IgD-negative memory B cell (primary cell): ENCODE data around the gene COTL1. TPM values are rescaled to one million over a fixed set of nuclear protein-coding genes. Genes with fewer than 3 reads are reported as not detected.
"Not testable (repeated sequence)": the region's sequence is repeated elsewhere in the genome, so short reads cannot be mapped to it uniquely, and the experiment has no call there.

Experiments used
- H3K27ac Mint-ChIP-seq, 3 donors: one replicate each; pipeline ENCODE4 v1.8.0; 2020 to 2022; ENCODE audit warnings: mild to moderate bottlenecking in 3 of 3, mixed read lengths in 3 of 3, moderate library complexity in 1 of 3
- H3K27me3 Mint-ChIP-seq: one replicate; pipeline ENCODE4 v1.8.0; 2021; ENCODE audit warnings: mixed read lengths
- H3K36me3 Mint-ChIP-seq: one replicate; pipeline ENCODE4 v1.8.0; 2020; ENCODE audit warnings: mild to moderate bottlenecking, mixed read lengths
- H3K4me1 Mint-ChIP-seq, 3 donors: one replicate each; pipeline ENCODE4 v1.8.0; 2020 to 2022; ENCODE audit warnings: mixed read lengths in 3 of 3, mild to moderate bottlenecking in 1 of 3
- H3K4me3 Mint-ChIP-seq, 4 donors: one replicate each; pipeline ENCODE4 v1.8.0; 2020 to 2022; ENCODE audit warnings: mild to moderate bottlenecking in 4 of 4, mixed read lengths in 4 of 4, moderate library complexity in 3 of 4
- H3K9me3 Mint-ChIP-seq, 3 donors: one replicate each; pipeline ENCODE4 v1.8.0; 2020 to 2021; ENCODE audit warnings: mixed read lengths in 3 of 3, mild to moderate bottlenecking in 1 of 3
- polyA plus RNA-seq: library from polyadenylated mRNA; unstranded; fragments of 300-500 nt; fragmentation: Illumina TruSeq; gene quantifications from one replicate; pipeline ENCODE4 v1.2.3, GENCODE V29; 2021

Gene COTL1
- polyA plus RNA-seq, 1 donor from 2014 or later, result 725 TPM

GRCh38 chr16:84650062-84650991 lies 32.4 kb upstream of the COTL1 start:
- Mint-ChIP-seq H3K4me3 (peak overlapping the region; percentile 68 to 93 (median 84)), H3K27me3 (no peaks in the 10 kb centered on the region), H3K9me3 (no peaks in the 10 kb centered on the region), H3K27ac (peak overlapping the region; percentile 77 to 81 (median 79)), H3K4me1 (peaks cover 13 to 41% (median 17%) of the 10 kb centered on the region in 3 donors), H3K36me3 (no peaks in the 10 kb centered on the region)

DNA sequence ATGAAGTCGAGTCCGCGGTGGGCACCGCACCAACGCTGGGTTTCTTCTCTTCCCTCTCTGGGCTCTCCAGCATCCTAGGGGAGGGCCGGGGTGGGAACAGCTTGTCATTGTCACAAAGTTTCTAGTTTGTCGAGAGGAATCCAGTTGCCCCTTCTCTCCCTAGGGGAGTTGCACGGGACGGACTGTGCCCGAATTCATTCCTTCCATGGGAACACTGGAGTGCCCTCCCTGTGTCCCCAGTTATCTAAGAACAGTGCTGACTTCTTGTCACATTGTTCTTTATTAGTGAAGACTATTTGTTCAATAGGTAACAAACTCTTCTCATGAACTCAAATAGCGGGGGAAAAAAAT lies 31.6 kb upstream of the COTL1 start:
- peak overlapping the region; percentile 73 to 87 (median 79) for H3K27ac Mint-ChIP-seq
- no peaks in the 10 kb centered on the region for H3K36me3 Mint-ChIP-seq
- H3K9me3 Mint-ChIP-seq, result no peaks in the 10 kb centered on the region
- H3K4me3 Mint-ChIP-seq, result peak overlapping the region; percentile 80 to 93 (median 89)
- peaks cover 13 to 40% (median 13%) of the 10 kb centered on the region in 3 donors for H3K4me1 Mint-ChIP-seq
- no peaks in the 10 kb centered on the region for H3K27me3 Mint-ChIP-seq

DNA sequence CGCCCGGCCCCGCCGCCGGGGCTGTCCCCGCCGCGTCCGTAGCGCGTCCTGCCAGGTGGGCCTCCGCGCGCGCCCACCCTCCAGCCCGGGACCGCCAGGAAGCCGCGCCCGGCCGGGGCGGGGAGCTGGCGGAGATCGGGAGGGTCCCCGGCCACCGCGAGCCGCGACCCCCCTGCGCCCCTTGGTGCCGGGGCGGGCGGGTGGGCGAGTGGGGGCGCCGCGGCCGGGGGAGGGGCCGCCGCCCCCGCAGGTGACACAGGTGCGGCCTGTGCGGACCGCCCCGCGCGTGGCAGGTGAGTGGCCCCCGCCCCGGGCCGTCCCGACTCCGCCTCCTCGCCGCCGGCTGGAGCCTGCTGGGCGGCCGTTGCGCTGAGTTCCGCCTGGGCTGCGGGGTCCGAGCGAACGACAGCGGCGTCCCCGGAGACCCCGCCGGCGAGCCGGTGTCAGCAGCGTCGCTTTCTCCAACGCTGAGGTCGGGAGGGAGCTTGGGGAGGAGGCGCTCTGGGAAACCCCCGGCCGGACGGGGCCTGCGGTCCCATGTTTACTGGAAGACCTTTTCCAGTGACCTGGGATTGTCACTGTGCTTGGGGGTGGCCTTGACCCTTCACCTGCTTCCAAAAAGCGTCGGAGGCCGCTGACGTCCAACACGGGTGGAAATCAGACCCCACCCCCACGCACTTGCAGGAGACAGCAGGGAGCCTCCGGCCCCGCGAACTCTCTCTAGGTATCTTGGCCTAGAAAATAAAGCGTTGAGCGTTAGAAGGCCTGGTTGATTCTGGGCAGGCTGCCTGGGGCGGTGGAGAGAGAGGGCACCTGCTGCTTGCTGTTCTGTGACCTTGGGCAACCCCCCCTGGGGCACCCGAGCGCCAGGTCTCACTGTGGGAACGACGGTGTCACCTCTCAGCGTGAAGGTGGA lies 31.0 kb upstream of the COTL1 start:
- peaks cover 15 to 42% (median 16%) of the 10 kb centered on the region in 3 donors for H3K4me1 Mint-ChIP-seq
- H3K27ac Mint-ChIP-seq, result peak overlapping the region; percentile 73 to 87 (median 79)
- no peaks in the 10 kb centered on the region for H3K9me3 Mint-ChIP-seq
- no peaks in the 10 kb centered on the region for H3K36me3 Mint-ChIP-seq
- H3K27me3 Mint-ChIP-seq, result no peaks in the 10 kb centered on the region
- H3K4me3 Mint-ChIP-seq, result peak overlapping the region; percentile 80 to 93 (median 89)

DNA sequence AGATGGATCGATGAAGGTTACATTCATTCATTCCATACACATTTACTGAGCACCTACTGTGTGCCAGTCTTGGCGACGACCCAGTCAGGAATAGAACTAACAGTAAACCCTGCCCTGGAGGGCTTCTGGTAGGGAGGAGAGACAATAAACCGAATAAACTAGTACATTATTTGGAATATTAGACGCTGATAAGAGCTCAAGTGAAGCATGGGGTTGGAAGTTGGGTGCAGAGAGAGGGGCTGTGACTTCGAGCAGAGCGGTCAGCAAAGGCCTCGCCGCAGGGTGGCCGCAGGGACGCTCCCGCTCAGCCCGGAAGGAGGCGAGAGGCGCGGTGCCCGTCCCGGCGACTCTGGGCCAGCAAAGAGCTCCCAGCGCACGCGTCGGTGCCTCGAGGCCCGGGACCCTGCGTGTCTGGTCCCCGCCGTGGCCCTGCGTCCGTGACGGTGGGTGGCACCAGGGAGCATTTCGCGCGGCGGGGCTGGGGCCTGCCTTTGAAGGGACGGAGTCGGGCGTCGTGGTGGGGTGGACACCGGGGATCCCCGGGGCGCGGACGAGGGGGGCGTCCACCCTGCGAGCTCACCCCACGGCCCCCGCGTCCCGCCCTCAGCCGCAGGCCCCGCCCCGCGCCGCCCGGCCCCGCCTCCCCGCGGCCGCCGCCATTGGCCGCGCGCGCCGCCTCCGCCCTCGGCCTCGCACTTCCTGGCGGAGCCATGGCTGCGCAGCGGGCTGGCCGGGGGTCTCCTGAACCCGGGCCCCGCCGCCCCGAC lies 30.1 kb upstream of the COTL1 start, which contains the start of gene KLHL36:
KLHL36 (plus strand) TSS at position 684 of the 767 bp plus-strand sequence. CDS start 2,357 bp downstream, outside the sequence.
- H3K27me3 Mint-ChIP-seq, result no peaks in the 10 kb centered on the region

DNA sequence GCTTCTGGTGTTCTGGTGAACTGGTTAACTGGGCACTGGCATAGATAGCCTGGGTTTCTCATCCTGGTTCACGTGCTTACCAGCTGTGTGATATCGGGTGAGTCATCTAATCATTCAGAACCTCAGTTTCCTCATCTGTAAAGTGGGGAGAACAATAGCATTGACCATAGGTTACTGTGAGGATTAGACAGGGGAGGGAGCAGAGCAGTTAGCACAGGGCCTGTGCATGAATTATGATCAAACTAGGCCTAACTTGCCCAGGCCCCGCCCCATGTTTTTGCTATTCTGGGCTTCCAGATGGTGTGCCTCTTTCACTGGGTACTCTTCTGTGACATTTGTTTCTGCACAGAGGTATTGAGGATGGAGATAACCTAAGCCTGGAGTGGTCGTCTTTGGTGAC lies 25.8 kb upstream of the COTL1 start:
- H3K36me3 Mint-ChIP-seq, result no peaks in the 10 kb centered on the region
- H3K9me3 Mint-ChIP-seq, result peaks cover 0 to 2% (median 0%) of the 10 kb centered on the region in 3 donors
- H3K27ac Mint-ChIP-seq, result peak overlapping the region; percentile 57 to 92 (median 89)
- peak overlapping the region in 3 of 4 donors; percentile 25 to 92 (median 54) for H3K4me3 Mint-ChIP-seq
- peaks cover 37 to 55% (median 39%) of the 10 kb centered on the region in 3 donors for H3K4me1 Mint-ChIP-seq
- no peaks in the 10 kb centered on the region for H3K27me3 Mint-ChIP-seq

More for the DNA sequence above, 30.1 kb upstream of the COTL1 start, which contains the start of gene KLHL36:
- Mint-ChIP-seq H3K9me3 (no peaks in the 10 kb centered on the region), H3K4me3 (peak within 1 kb of the TSS; percentile 86 to 94 (median 92)), H3K36me3 (no peaks in the 10 kb centered on the region), H3K4me1 (peaks cover 16 to 47% (median 20%) of the 10 kb centered on the region in 3 donors), H3K27ac (peak within 1 kb of the TSS; percentile 79 to 94 (median 90))

- Mint-ChIP-seq H3K9me3 (peaks cover 0 to 2% (median 0%) of the 10 kb centered on the region in 3 donors), H3K36me3 (no peaks in the 10 kb centered on the region), H3K27me3 (no peaks in the 10 kb centered on the region), H3K27ac (peak overlapping the region in 2 of 3 donors; percentile 57 to 89), H3K4me1 (peaks cover 39 to 56% (median 41%) of the 10 kb centered on the region in 3 donors), H3K4me3 (peak overlapping the region in 1 of 4 donors; percentile 54)
Measured at GRCh38 chr16:84643180-84643583, 25.3 kb upstream of the COTL1 start.

GRCh38 chr16:84641643-84642358 lies 23.9 kb upstream of the COTL1 start:
- Mint-ChIP-seq H3K36me3 (no peaks in the 10 kb centered on the region), H3K9me3 (peaks cover 0 to 2% (median 0%) of the 10 kb centered on the region in 3 donors), H3K4me1 (peaks cover 39 to 59% (median 52%) of the 10 kb centered on the region in 3 donors)

DNA sequence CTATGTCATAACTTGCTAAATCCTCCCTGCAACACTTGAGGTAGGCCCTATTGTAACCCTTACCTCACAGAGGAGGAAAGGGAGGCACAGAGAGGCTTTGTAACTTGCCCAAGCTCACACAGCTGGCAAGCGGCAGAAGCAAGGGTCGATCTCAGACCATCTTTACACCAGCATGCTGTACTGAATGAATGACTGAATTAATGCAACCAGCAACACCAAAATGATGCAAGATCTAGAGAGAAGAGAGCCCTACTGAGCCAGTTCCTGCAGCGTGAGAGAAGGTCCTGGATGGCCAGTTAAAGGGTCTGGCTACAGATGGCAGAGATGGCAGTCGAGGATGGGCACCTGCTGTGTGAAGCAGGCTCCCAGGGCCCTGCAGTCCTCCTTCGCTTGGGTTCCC lies 22.3 kb upstream of the COTL1 start:
- Mint-ChIP-seq H3K9me3 (peaks cover 0 to 2% (median 0%) of the 10 kb centered on the region in 3 donors), H3K4me3 (peak overlapping the region in 1 of 4 donors; percentile 53), H3K27me3 (no peaks in the 10 kb centered on the region), H3K27ac (peak overlapping the region in 2 of 3 donors; percentile 82 to 92), H3K4me1 (peaks cover 39 to 56% (median 52%) of the 10 kb centered on the region in 3 donors), H3K36me3 (no peaks in the 10 kb centered on the region)

More at GRCh38 chr16:84641643-84642358, 23.9 kb upstream of the COTL1 start:
- Mint-ChIP-seq H3K27ac (peak overlapping the region; percentile 92 to 99 (median 94)), H3K4me3 (peak overlapping the region in 3 of 4 donors; percentile 76 to 95 (median 91)), H3K27me3 (no peaks in the 10 kb centered on the region)

DNA sequence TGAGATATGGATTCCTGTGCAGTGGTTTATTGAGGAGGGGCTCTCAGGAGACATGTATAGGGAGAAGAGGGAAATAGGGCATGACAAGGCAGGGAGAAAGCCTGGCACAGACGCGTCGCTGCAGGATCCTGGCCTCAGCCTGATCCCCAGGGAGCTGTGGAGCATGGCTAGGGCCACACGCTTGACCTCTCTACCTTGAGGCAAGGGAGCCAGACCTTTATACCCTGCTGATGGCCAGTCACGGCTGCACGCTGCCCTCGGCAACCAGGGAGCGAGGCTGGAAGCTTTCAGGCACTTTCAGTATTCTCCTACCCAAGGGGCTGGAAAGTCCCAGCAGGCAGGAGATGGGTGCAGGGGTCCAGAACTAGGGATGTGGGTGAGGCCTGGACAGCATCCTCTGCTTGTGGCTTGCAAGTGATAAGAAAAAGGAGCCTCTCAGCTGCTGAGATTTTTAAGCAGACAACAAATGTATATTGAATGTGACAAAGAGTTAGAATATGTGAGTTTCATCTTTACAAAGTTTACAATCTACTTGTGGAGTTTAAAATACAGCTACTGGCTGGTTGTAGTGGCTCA lies 20.4 kb upstream of the COTL1 start:
- peaks cover 0 to 2% (median 0%) of the 10 kb centered on the region in 3 donors for H3K9me3 Mint-ChIP-seq
- H3K4me3 Mint-ChIP-seq, result peak overlapping the region in 1 of 4 donors; percentile 29
- no peaks in the 10 kb centered on the region for H3K27me3 Mint-ChIP-seq
- H3K27ac Mint-ChIP-seq, result no peak overlapping the region
- H3K36me3 Mint-ChIP-seq, result no peaks in the 10 kb centered on the region
- H3K4me1 Mint-ChIP-seq, result peaks cover 33 to 45% (median 42%) of the 10 kb centered on the region in 3 donors

GRCh38 chr16:84637709-84638108 lies 19.8 kb upstream of the COTL1 start:
- peaks cover 30 to 43% (median 39%) of the 10 kb centered on the region in 3 donors for H3K4me1 Mint-ChIP-seq

GRCh38 chr16:84635702-84636101 lies 17.8 kb upstream of the COTL1 start:
- Mint-ChIP-seq H3K9me3 (peaks cover 0 to 2% (median 0%) of the 10 kb centered on the region in 3 donors), H3K4me1 (peaks cover 25 to 32% (median 29%) of the 10 kb centered on the region in 3 donors), H3K4me3 (no peak overlapping the region), H3K27me3 (no peaks in the 10 kb centered on the region), H3K27ac (peak overlapping the region in 1 of 3 donors; percentile 48), H3K36me3 (no peaks in the 10 kb centered on the region)

More at GRCh38 chr16:84637709-84638108, 19.8 kb upstream of the COTL1 start:
- Mint-ChIP-seq H3K36me3 (no peaks in the 10 kb centered on the region), H3K9me3 (peaks cover 0 to 2% (median 0%) of the 10 kb centered on the region in 3 donors), H3K27me3 (no peaks in the 10 kb centered on the region), H3K27ac (peak overlapping the region in 2 of 3 donors; percentile 9 to 53), H3K4me3 (no peak overlapping the region)

- no peaks in the 10 kb centered on the region for H3K27me3 Mint-ChIP-seq
- H3K4me3 Mint-ChIP-seq, result no peak overlapping the region
- H3K36me3 Mint-ChIP-seq, result no peaks in the 10 kb centered on the region
- H3K27ac Mint-ChIP-seq, result no peak overlapping the region
- H3K9me3 Mint-ChIP-seq, result no peaks in the 10 kb centered on the region
- peaks cover 14 to 23% (median 19%) of the 10 kb centered on the region in 3 donors for H3K4me1 Mint-ChIP-seq
Measured at GRCh38 chr16:84633622-84634021, 15.7 kb upstream of the COTL1 start.

DNA sequence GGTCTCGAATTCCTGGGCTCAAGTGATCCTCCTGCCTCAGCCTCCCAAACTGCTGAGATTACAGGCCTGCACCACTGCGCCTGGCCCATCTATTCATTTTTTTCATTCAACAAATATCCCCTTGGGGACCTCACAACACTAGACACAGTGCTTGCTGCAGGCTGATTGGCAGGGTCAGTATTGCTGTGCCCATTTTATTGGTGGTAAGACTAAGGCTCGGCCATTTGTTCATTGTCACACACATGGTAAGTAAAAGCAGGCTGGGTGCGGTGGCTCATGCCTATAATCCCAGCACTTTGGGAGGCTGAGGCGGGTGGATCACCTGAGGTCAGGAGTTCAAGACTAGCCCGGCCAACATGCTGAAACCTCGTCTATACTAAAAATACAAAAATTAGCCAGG lies 15.0 kb upstream of the COTL1 start:
- peaks cover 16 to 23% (median 21%) of the 10 kb centered on the region in 3 donors for H3K4me1 Mint-ChIP-seq
- H3K27ac Mint-ChIP-seq, H3K27me3 Mint-ChIP-seq, H3K36me3 Mint-ChIP-seq, H3K4me3 Mint-ChIP-seq, H3K9me3 Mint-ChIP-seq: not testable (repeated sequence)
